ENCODE data around the gene PIK3CB. TPM values are rescaled to one million over a fixed set of nuclear protein-coding genes. Genes with fewer than 3 reads are reported as not detected.
"Not testable (repeated sequence)": the region's sequence is repeated elsewhere in the genome, so short reads cannot be mapped to it uniquely, and the experiment has no call there.

PIK3CB gene
- polyA plus RNA-seq, 4 donors: 10.9 to 34.1 (median 32.7) TPM

DNA sequence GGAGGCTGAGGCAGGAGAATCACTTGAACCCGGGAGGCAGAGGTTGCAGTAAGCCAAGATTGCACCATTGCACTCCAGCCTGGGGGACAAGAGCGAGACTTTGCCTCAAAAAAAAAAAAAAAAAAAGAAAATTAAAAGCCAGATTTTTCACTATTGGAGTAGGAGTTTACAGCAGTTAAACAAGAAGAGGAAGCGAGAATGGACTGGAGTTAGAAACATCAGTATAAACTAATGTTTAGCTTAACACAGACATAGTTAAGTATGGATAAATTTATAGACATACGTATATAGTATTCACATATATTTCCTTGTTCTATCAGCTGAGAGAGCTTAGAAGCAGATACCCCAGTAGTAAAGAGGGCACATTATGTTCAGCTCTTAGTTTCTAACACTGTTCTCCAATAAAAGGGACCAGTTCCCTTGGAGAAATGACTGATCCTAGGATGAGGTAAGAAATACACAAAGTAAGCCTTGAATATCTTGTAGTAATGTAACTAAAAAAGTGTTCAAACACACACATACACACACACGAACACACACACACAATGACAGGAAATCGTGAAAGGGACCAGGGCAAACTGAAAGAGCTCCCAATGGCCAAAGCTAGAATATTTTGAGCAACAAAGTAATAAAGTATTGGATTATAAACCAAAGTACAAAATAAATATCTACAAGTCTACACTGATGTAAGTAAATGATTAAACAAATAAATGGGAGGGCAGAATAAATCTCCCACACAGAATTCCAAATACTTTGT lies 25.1 kb downstream of the PIK3CB start:
- DNase-seq (ENCODE audit: low read depth in 4 of 4, low spot score in 3 of 4): no peak

DNA sequence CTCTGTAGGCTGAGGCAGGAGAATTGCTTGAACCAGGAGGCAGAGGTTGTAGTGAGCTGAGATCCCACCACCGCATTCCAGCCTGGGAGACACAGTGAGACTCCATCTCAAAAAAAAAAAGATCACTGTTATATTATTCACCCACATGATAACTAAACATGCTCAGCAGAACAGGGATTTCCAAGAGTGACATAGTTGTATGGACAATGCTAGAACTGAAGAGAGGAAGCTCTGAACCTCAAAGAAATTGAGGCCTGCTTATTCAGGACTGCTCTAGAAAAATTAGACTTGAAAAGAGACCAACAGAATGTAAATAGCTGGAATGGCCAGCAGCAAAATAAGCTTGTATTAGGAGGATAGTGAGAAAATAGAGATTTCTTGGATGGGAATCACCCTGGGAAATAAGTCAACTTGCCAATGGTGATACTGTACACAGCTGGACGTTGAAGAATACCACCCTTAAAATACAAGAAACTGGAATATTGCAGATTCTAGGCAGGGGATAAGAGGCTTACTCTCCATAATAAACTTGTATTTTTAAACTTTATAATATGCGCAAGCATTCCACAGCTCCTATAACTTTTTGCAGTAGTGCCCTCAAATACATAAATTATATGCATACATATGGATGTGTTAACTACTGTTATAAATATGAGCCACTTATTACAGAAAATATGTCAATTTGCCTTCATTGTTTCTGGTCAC lies 28.2 kb downstream of the PIK3CB start:
- no peak for DNase-seq (ENCODE audit: low read depth in 4 of 4, low spot score in 3 of 4)

GRCh38 chr3:138803006-138803653 lies 31.6 kb downstream of the PIK3CB start:
- DNase-seq (ENCODE audit: low read depth in 4 of 4, low spot score in 3 of 4): no peak

DNA sequence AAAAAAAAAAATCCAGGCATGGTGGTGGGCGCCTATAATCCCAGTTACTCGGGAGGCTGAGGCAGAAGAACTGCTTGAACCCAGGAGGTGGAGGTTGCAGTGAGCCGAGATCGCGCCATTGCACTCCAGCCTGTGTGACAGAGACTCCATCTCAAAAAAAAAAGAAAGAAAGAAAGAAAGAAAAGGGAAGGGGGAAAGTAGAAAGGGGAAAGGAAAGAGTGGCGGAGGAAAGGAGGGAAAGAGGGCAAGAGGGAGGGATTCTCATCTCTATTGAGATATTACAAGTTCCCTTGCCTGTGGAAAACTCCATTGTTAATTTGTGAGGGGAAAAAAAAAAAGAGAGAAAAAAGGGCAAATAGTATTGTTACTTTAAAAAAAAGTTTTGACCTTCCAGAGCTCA lies 32.5 kb downstream of the PIK3CB start:
- not testable (repeated sequence) for DNase-seq (ENCODE audit: low read depth in 4 of 4, low spot score in 3 of 4)

DNA sequence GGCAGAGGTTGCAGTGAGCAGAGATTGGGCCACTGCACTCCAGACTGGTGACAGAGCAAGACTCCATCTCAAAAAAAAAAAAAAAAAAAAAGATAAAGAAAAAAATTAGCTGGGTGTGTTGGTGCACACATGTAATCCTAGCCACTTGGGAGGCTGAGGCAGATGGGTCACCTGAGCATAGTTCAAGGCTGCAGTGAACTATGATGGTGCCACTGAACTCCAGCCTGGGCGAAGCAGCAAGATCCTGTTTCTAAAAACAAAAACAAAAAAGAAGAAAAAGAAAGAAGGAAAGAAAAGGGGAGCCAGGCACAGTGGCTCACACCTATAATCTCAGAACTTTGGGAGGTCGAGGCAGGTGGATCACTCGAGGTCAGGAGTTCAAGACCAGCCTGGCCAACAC lies 32.9 kb downstream of the PIK3CB start:
- DNase-seq (ENCODE audit: low read depth in 4 of 4, low spot score in 3 of 4): no peak

GRCh38 chr3:138800248-138800647 lies 34.5 kb downstream of the PIK3CB start:
- no peak for DNase-seq (ENCODE audit: low read depth in 4 of 4, low spot score in 3 of 4)

GRCh38 chr3:138799822-138800221 lies 34.9 kb downstream of the PIK3CB start:
- DNase-seq (ENCODE audit: low read depth in 4 of 4, low spot score in 3 of 4): no peak

- DNase-seq (ENCODE audit: low read depth in 4 of 4, low spot score in 3 of 4): no peak
Observed at GRCh38 chr3:138797508-138798038, 37.2 kb downstream of the PIK3CB start.

- DNase-seq (ENCODE audit: low read depth in 4 of 4, low spot score in 3 of 4): no peak
Observed at GRCh38 chr3:138796761-138797160, 38.0 kb downstream of the PIK3CB start.

DNA sequence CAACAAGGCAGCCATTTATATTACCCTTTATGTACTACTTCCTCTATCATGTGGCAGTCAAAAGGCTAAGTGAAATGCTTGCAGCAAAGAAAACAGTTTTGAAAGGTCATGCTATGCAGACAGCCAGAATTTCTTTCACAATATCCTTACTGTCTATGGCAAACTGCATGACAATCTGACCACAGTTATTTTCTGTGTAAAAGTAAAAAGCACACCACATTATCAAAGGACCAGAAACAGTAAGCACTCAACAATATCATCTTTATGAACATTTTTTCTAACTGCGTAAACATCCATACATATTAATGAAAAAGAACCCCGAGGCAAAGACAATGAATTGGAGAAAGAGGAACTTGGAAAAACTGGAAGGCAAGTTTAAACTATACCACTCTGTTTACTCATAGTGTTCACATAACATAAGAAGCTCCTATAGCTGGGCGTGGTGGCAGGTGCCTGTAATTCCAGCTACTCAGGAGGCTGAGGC lies 47.9 kb downstream of the PIK3CB start:
- DNase-seq (ENCODE audit: low read depth in 4 of 4, low spot score in 3 of 4): no peak

DNA sequence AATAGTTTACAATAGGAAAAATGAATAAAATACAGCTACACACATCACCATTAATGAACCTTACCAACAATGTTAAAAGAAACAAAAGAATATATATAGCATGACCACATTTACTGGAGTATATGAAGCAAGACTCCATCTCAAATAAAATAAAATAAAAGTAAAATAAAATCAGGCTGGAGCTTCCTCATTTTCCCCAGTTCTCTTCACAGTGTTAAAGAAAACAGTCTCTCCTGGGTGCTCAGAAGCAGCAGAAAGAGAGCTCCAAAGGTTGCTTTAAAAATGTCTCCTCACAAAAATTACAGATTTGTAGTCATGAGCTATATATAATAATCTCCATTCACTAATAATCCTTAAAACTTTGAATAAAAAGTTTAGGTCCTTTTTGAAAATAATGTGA lies 48.8 kb downstream of the PIK3CB start:
- no peak for DNase-seq (ENCODE audit: low read depth in 4 of 4, low spot score in 3 of 4)

GRCh38 chr3:138785362-138785857 lies 49.3 kb downstream of the PIK3CB start:
- DNase-seq (ENCODE audit: low read depth in 4 of 4, low spot score in 3 of 4): not testable (repeated sequence)

DNA sequence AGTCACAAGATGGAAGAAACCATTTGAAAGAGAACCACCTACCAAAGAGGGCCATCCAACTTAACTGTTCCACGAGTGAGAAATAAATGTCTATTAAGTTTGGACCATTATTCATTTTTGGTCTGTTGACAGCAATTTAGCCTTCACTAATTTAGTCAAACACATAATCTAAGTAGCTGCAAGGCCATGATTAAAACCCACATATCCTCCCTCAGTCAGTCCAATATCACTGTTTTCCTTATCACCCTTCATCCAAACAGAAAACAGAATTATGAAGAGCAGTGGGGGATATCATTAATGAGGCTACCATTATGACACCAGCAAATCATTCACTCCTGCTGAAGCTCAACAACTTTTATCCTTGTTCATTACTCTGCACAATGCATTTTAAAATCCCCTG lies 52.0 kb downstream of the PIK3CB start:
- DNase-seq (ENCODE audit: low read depth in 4 of 4, low spot score in 3 of 4): no peak

GRCh38 chr3:138781012-138781470 lies 53.7 kb downstream of the PIK3CB start:
- DNase-seq (ENCODE audit: low read depth in 4 of 4, low spot score in 3 of 4): no peak

DNA sequence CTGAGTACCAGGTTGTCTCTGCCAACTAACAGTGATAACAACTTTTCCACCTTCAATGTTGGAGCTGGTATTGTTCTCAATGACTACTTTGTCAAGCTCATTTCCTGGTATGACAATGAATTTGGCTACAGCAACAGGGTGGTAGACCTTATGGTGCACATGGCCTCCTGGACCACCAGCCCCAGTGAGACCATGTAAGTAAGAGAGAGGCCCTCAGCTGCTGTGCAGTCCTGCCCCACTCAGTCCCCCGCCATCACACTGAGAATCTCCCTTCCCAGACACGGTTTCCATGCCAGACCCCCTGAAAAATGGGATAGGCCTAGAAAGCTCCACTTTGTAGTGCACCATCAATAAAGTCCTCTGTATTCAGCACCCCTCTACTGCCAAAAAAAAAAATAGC lies 56.1 kb downstream of the PIK3CB start:
- DNase-seq (ENCODE audit: low read depth in 4 of 4, low spot score in 3 of 4): no peak

GRCh38 chr3:138776961-138777360 lies 57.8 kb downstream of the PIK3CB start:
- DNase-seq (ENCODE audit: low read depth in 4 of 4, low spot score in 3 of 4): no peak

- no peak for DNase-seq (ENCODE audit: low read depth in 4 of 4, low spot score in 3 of 4)
Observed at GRCh38 chr3:138775254-138775595, 59.5 kb downstream of the PIK3CB start.

DNA sequence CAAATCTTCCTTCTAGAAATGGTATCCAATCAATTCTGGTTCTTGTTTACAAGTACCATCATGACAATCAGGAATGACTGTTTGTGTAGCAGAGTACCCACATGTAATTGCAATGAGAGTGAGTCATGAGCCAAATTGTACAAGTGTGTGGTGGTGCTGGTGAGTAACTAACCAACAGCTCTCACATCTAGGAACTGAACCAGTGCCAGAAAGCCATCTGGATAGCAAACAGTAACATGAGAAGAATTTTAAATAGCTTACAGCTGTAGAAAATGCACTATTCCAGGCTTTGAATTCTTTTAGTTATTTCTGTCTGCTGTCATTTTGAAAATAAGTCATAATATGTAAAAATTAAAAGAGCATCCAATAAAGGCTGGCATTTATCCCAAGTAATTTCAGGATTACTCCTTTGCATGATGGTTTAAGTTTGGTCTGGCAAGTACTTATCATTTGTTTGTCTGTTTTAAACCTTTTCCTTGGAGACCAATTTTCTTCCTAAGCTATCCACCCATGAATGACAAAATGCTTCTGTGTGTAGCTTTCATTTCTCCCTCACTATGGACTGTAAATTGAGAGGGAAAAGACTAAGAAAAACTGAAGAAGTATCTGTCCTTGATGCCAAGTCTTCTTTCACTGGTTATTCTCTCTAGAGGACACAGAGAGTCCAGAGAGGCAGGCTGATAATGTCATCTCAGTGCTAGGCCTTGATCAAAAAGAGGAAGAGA lies 60.0 kb downstream of the PIK3CB start:
- DNase-seq (ENCODE audit: low read depth in 4 of 4, low spot score in 3 of 4): peak; percentile 31 to 51 (median 44)

GRCh38 chr3:138771585-138771984 lies 63.1 kb downstream of the PIK3CB start:
- no peak for DNase-seq (ENCODE audit: low read depth in 4 of 4, low spot score in 3 of 4)

- DNase-seq (ENCODE audit: low read depth in 4 of 4, low spot score in 3 of 4): no peak
Observed at GRCh38 chr3:138769616-138770015, 65.1 kb downstream of the PIK3CB start.

Measured in left renal pelvis (tissue), 4 donors.